Activated CD4-positive, alpha-beta T cell treated with anti-CD3 and anti-CD28 coated beads, Interleukin-2, Interleukin-4, amounts not matched to agents 100 ng/mL and 50 ng/mL, durations not matched to agents 16 hours and 8 hours (primary cell): ENCODE measurements around the gene RAD51B.
"Not testable (repeated sequence)": the region's sequence is repeated elsewhere in the genome, so short reads cannot be mapped to it uniquely, and the experiment has no call there.

Experiments
- DNase-seq: peaks from one replicate; pipeline ENCODE4 v3.0.0-alpha.2; 2020; ENCODE audit warnings: low spot score

RAD51B gene

GRCh38 chr14:67819563-67820421 is at the start of gene RAD51B:
RAD51B (plus strand) TSS chr14:67819779.
- DNase-seq = peak; percentile 92

GRCh38 chr14:67773844-67774377 is 45.7 kb upstream of the RAD51B start:
- DNase-seq = no peak

- no peak for DNase-seq
Measured at GRCh38 chr14:67776653-67777322, 42.8 kb upstream of the RAD51B start.

- DNase-seq = no peak
Measured at GRCh38 chr14:67778792-67779191, 40.8 kb upstream of the RAD51B start.

- DNase-seq = no peak
Measured at GRCh38 chr14:67782090-67782489, 37.5 kb upstream of the RAD51B start.

GRCh38 chr14:67784244-67784823 is 35.2 kb upstream of the RAD51B start:
- no peak for DNase-seq

- DNase-seq = no peak
Measured at GRCh38 chr14:67785270-67786109, 34.1 kb upstream of the RAD51B start.

GRCh38 chr14:67787673-67788072 is 31.9 kb upstream of the RAD51B start:
- no peak for DNase-seq

GRCh38 chr14:67798731-67799130 is 20.8 kb upstream of the RAD51B start:
- DNase-seq = no peak

GRCh38 chr14:67800743-67801142 is 18.8 kb upstream of the RAD51B start:
- no peak for DNase-seq

- no peak for DNase-seq
Measured at GRCh38 chr14:67806246-67806645, 13.3 kb upstream of the RAD51B start.

- no peak for DNase-seq
Measured at GRCh38 chr14:67814821-67815220, 4.8 kb upstream of the RAD51B start.

GRCh38 chr14:67815573-67816225 is 3.9 kb upstream of the RAD51B start:
- no peak for DNase-seq

GRCh38 chr14:67816326-67817002 is 3.1 kb upstream of the RAD51B start, which contains the start of gene ZFYVE26:
ZFYVE26 (minus strand) TSS chr14:67816590; CDS start chr14:67815963, 627 bp downstream.
- DNase-seq = peak; percentile 95

GRCh38 chr14:67817750-67818438 is 1.7 kb upstream of the RAD51B start:
- no peak for DNase-seq

- not testable (repeated sequence) for DNase-seq
Measured at GRCh38 chr14:67818476-67818875, 1.1 kb upstream of the RAD51B start.

- peak; percentile 19 for DNase-seq
Measured at GRCh38 chr14:67820428-67820971, 921 bp downstream of the RAD51B start.

- DNase-seq = no peak
Measured at GRCh38 chr14:67821121-67821520, 1.5 kb downstream of the RAD51B start.

GRCh38 chr14:67831113-67831512 is 11.5 kb downstream of the RAD51B start:
- DNase-seq = no peak

- no peak for DNase-seq
Measured at GRCh38 chr14:67833403-67833802, 13.8 kb downstream of the RAD51B start.
